ENCODE measurements around the gene IGFBP7. TPM values are rescaled to one million over a fixed set of nuclear protein-coding genes. Genes with fewer than 3 reads are reported as not detected.

IGFBP7 gene
- total RNA-seq, 2 experiments from 2014 or later, result not detected

DNA sequence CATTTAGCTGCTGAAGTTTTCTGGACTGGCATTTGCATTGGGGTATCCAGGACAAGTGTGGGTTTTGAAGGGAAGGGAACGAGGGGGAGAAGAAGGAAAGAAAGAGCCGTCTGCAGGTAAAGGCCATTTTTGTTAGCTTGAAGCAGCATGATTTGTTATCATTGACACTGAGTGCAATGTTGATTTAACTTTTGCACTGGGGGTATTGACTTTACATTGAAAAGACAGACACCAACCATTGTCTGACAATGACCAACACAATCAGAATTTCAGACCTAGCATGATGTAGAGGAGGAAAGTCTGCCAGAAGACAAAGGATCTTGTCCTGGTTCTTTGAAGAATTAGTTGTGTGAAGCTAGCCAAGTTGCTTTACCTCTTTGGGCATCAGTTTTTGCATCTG is 39.6 kb upstream of the IGFBP7 start:
- Histone ChIP-seq H3K4me3 (ENCODE audit: low read depth, low read length, poor library complexity, severe bottlenecking) (no peak overlapping the region), H3K27ac (ENCODE audit: low read depth, low read length, poor library complexity, severe bottlenecking) (no peak overlapping the region), H3K36me3 (ENCODE audit: insufficient read depth, low read length) (no peaks in the 10 kb centered on the region), H3K79me2 (ENCODE audit: insufficient read depth, low read depth, low read length) (no peaks in the 10 kb centered on the region), H4K20me1 (ENCODE audit: insufficient read depth, low read length) (no peaks in the 10 kb centered on the region), H3K4me1 (ENCODE audit: insufficient read depth, low read length, poor library complexity, severe bottlenecking) (no peaks in the 10 kb centered on the region), H3K9me3 (ENCODE audit: low read length) (no peaks in the 10 kb centered on the region), H3K9me2 (ENCODE audit: insufficient read depth, low read length) (no peaks in the 10 kb centered on the region), H2AFZ (ENCODE audit: low read length) (no peak overlapping the region), H3K4me2 (ENCODE audit: low read length) (no peak overlapping the region)
- no peak for DNase-seq (ENCODE audit: low spot score)
- POLR2A ChIA-PET, result no interaction called here
- intact Hi-C loops (cut with micrococcal nuclease; ENCODE audit: unreplicated experiment), result no loop called here
- TF ChIP-seq, protein P1, sequence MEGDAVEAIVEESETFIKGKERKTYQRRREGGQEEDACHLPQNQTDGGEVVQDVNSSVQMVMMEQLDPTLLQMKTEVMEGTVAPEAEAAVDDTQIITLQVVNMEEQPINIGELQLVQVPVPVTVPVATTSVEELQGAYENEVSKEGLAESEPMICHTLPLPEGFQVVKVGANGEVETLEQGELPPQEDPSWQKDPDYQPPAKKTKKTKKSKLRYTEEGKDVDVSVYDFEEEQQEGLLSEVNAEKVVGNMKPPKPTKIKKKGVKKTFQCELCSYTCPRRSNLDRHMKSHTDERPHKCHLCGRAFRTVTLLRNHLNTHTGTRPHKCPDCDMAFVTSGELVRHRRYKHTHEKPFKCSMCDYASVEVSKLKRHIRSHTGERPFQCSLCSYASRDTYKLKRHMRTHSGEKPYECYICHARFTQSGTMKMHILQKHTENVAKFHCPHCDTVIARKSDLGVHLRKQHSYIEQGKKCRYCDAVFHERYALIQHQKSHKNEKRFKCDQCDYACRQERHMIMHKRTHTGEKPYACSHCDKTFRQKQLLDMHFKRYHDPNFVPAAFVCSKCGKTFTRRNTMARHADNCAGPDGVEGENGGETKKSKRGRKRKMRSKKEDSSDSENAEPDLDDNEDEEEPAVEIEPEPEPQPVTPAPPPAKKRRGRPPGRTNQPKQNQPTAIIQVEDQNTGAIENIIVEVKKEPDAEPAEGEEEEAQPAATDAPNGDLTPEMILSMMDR (conservative IDR thresholded peaks at IDR 0.05; ENCODE audit: low read length), result no peak
- no peak for TF ChIP-seq EZH2phosphoT487 (IDR thresholded peaks at IDR 0.05; ENCODE audit: borderline replicate concordance, low read depth, low read length)
- CTCF ChIA-PET (ENCODE audit: unreplicated experiment), result no interaction called here
- BruUV-seq (replicated peaks), result no TSS peak

DNA sequence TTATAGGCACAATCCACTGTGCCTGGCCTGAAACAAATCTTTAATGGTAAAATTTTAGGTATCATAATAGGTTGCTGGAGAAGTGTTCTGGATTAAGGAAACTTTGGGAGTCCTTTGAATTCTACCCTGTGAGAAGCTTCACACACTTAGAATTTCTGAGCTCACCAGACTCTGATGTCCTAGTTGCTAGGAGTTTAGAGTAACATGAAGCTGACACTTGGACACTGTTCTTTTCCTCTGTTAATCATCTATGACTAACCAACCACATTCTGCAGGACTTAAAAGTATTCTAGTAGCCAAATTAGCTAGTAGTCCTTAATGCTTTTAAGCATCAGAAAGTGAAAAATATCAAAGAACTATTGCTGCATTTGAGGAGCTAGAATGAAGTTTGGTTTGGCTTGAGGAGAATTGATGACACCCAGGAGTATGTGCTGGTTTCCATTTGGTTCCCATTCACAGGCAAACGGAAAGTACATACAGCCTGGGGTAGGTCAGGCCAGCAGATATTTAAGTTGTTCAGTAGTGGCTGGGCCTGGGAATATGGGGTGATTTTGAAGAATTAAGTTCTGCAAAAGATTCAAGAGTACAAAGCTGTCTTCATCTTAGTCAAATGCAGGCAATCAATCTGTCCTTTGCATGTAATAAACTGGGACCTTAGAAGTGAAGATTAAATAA is 38.8 kb upstream of the IGFBP7 start:
- ChIA-PET CTCF (ENCODE audit: unreplicated experiment) (no interaction called here), POLR2A (interaction anchor here (0.6 kb wide), 1 partner anchor 1220 kb away, joined by 3 read pairs; no protein-coding TSS in a partner anchor)
- Histone ChIP-seq H3K27ac (ENCODE audit: low read depth, low read length, poor library complexity, severe bottlenecking) (no peak overlapping the region), H3K36me3 (ENCODE audit: insufficient read depth, low read length) (no peaks in the 10 kb centered on the region), H3K79me2 (ENCODE audit: insufficient read depth, low read depth, low read length) (no peaks in the 10 kb centered on the region), H4K20me1 (ENCODE audit: insufficient read depth, low read length) (no peaks in the 10 kb centered on the region), H2AFZ (ENCODE audit: low read length) (no peak overlapping the region), H3K9me3 (ENCODE audit: low read length) (no peaks in the 10 kb centered on the region), H3K4me2 (ENCODE audit: low read length) (no peak overlapping the region), H3K4me1 (ENCODE audit: insufficient read depth, low read length, poor library complexity, severe bottlenecking) (no peaks in the 10 kb centered on the region), H3K9me2 (ENCODE audit: insufficient read depth, low read length) (no peaks in the 10 kb centered on the region), H3K4me3 (ENCODE audit: low read depth, low read length, poor library complexity, severe bottlenecking) (no peak overlapping the region)
- BruUV-seq (replicated peaks), result no TSS peak
- no peak for DNase-seq (ENCODE audit: low spot score)
- intact Hi-C loops (cut with micrococcal nuclease; ENCODE audit: unreplicated experiment), result no loop called here
- TF ChIP-seq, protein P1 (conservative IDR thresholded peaks at IDR 0.05; ENCODE audit: low read length), result no peak
- TF ChIP-seq EZH2phosphoT487 (IDR thresholded peaks at IDR 0.05; ENCODE audit: borderline replicate concordance, low read depth, low read length), result no peak

DNA sequence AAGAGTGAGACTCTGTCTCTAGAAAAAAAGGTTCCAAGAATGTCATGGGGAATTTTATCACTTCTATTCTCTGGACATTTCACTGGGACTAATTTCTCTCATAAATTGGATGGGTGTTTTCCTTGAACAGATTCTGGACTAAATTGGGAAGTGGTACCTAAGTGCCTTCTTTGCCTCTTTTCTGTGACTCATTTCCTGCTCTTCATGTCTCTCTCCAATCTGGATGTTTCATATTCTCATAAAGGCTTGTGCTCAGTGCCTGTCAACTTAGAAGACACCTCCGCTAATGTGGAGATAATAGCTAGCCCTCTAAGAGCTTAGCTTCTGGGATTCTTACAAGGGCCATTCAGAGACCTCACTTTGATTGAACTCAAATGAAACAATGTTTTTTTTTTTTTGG is 38.0 kb upstream of the IGFBP7 start:
- DNase-seq (ENCODE audit: low spot score), result no peak
- no peak overlapping the region for H3K27ac ChIP-seq (ENCODE audit: low read depth, low read length, poor library complexity, severe bottlenecking)
- no peaks in the 10 kb centered on the region for H3K9me2 ChIP-seq (ENCODE audit: insufficient read depth, low read length)
- H3K9me3 ChIP-seq (ENCODE audit: low read length), result no peaks in the 10 kb centered on the region
- no peaks in the 10 kb centered on the region for H3K79me2 ChIP-seq (ENCODE audit: insufficient read depth, low read depth, low read length)
- BruUV-seq (replicated peaks), result no TSS peak
- no peaks in the 10 kb centered on the region for H3K36me3 ChIP-seq (ENCODE audit: insufficient read depth, low read length)
- H3K4me2 ChIP-seq (ENCODE audit: low read length), result no peak overlapping the region
- no peak overlapping the region for H3K4me3 ChIP-seq (ENCODE audit: low read depth, low read length, poor library complexity, severe bottlenecking)
- ChIA-PET CTCF (ENCODE audit: unreplicated experiment) (no interaction called here), POLR2A (interaction anchor here (0.6 to 0.7 kb wide), 2 partner anchors 393 to 1221 kb away, joined by 3 read pairs; no protein-coding TSS in a partner anchor)
- TF ChIP-seq EZH2phosphoT487 (IDR thresholded peaks at IDR 0.05; ENCODE audit: borderline replicate concordance, low read depth, low read length), result no peak
- TF ChIP-seq, protein P1 (conservative IDR thresholded peaks at IDR 0.05; ENCODE audit: low read length), result no peak
- H3K4me1 ChIP-seq (ENCODE audit: insufficient read depth, low read length, poor library complexity, severe bottlenecking), result no peaks in the 10 kb centered on the region
- H2AFZ ChIP-seq (ENCODE audit: low read length), result no peak overlapping the region
- H4K20me1 ChIP-seq (ENCODE audit: insufficient read depth, low read length), result no peaks in the 10 kb centered on the region
- intact Hi-C loops (cut with micrococcal nuclease; ENCODE audit: unreplicated experiment), result no loop called here
